Karpas-422 (cell line): Measurements from ENCODE around the gene C2orf78. TPM values are rescaled to one million over a fixed set of nuclear protein-coding genes. Genes with fewer than 3 reads are reported as not detected.
A peak's percentile ranks its signal among the peaks of the same experiment; 100 is the strongest.

Experiments
- DNase-seq: peaks from one replicate; pipeline ENCODE4 v3.0.0-alpha.2; 2015
- H2AFZ ChIP-seq: fragments of 200-600 bp; sonication (generic); 2 replicates; pipeline ENCODE4 v1.6.1; 2014; ENCODE audit warnings: antibody characterized with exemption, low read length, mixed read lengths
- H3K27ac ChIP-seq: fragments of 200-600 bp; sonication (generic); 2 replicates; pipeline ENCODE4 v1.5.1; 2014; ENCODE audit warnings: mild to moderate bottlenecking, low read length, moderate library complexity
- H3K27me3 ChIP-seq: fragments of 200-600 bp; sonication (generic); 2 replicates; pipeline ENCODE4 v1.6.1; 2014; ENCODE audit warnings: low read length, mixed read lengths
- H3K36me3 ChIP-seq: fragments of 200-600 bp; sonication (generic); 2 replicates; pipeline ENCODE4 v1.6.1; 2014; ENCODE audit warnings: low read length, mixed read lengths; ENCODE audit not compliant: insufficient read depth
- H3K4me1 ChIP-seq: fragments of 200-600 bp; sonication (generic); 2 replicates; pipeline ENCODE4 v1.6.1; 2014; ENCODE audit warnings: mild to moderate bottlenecking, low read length, mixed read lengths
- H3K4me2 ChIP-seq: fragments of 200-600 bp; sonication (generic); 2 replicates; pipeline ENCODE4 v1.6.1; 2014; ENCODE audit warnings: low read length, low read depth, mild to moderate bottlenecking; ENCODE audit not compliant: poor library complexity, severe bottlenecking
- H3K4me3 ChIP-seq: fragments of 200-600 bp; sonication (generic); 2 replicates; pipeline ENCODE4 v1.5.1; 2014; ENCODE audit warnings: mild to moderate bottlenecking, antibody characterized with exemption, low read length, mixed read lengths
- H3K79me2 ChIP-seq: fragments of 200-600 bp; sonication (generic); 2 replicates; pipeline ENCODE4 v1.6.1; 2014; ENCODE audit warnings: mild to moderate bottlenecking, low read length, mixed read lengths
- H3K9ac ChIP-seq: fragments of 200-600 bp; sonication (generic); 2 replicates; pipeline ENCODE4 v1.6.0; 2014; ENCODE audit warnings: low read length
- H3K9me2 ChIP-seq: fragments of 200-600 bp; sonication (generic), shearing (Covaris generic); replicated peaks from 2 replicates; pipeline ENCODE4 v1.6.0; 2014; ENCODE audit warnings: mild to moderate bottlenecking, low read length, moderate library complexity; ENCODE audit not compliant: insufficient read depth
- H3K9me3 ChIP-seq: fragments of 300-700, 200-600 bp; sonication (generic); 2 replicates; pipeline ENCODE4 v1.6.1; 2014; ENCODE audit warnings: low read length, mixed read lengths
- H4K20me1 ChIP-seq: fragments of 200-600 bp; sonication (generic); 2 replicates; pipeline ENCODE4 v1.6.1; 2014; ENCODE audit warnings: mild to moderate bottlenecking, antibody characterized with exemption, low read length, low read depth; ENCODE audit not compliant: insufficient read depth
- total RNA-seq: library from RNA; depleted of rRNA; stranded (reverse); fragments of >200 nt; shearing (Covaris generic); gene quantifications from 2 replicates; pipeline ENCODE4 v1.2.3, GENCODE V29; 2014; ENCODE audit warnings: low replicate concordance

C2orf78 gene
- total RNA-seq, 1 experiment from 2014 or later = not detected

DNA sequence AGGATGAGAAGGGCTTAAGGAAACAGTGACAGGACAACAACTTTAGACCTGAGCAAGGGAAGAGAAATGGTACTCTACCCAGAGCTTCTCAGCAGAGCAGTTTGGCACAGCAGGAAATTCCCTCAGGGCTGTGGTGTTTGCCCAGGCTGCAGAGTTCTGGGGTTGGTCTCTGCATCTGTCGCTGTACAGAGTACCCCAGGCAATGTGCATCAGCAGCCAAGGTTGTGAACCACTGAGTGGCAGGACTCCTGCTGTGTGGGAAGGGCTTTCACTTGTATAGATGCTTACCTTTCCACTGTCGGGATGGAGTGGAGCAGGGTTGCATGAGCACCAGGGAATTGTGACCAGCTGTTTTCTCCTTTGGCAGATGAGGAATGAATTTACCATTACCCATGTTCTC, 66.0 kb downstream of the C2orf78 start:
- peaks cover 64% of the 10 kb centered on the region for H3K36me3 ChIP-seq
- no peak overlapping the region for H3K9ac ChIP-seq
- no peak overlapping the region for H3K4me3 ChIP-seq

DNA sequence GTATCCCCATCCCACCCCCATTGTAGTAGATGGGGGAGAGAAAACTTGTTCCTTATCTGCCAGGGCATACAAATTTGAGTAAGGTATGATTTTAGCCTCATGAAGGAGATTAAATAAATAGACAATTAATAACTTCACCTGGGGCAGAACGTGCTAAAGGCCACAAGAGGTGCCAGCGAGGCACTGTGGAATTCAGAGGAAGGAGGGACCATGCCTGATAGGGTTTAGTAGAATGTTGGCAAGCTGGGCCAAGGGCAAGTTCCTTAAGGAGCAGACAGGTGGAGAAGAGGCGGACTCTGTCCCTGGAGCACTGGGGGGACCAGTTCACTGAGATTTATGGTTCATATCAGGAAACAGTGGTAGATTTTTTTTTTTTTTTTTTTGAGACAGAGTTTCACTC, 67.3 kb downstream of the C2orf78 start:
- no peak overlapping the region for H3K4me3 ChIP-seq
- no peak overlapping the region for H3K9ac ChIP-seq
- no peak overlapping the region for H2AFZ ChIP-seq
- peak; percentile 68 for DNase-seq
- H3K27ac ChIP-seq = no peak overlapping the region
- H3K4me1 ChIP-seq = peaks cover 17% of the 10 kb centered on the region
- H3K9me3 ChIP-seq = no peaks in the 10 kb centered on the region
- H4K20me1 ChIP-seq = no peaks in the 10 kb centered on the region
- H3K4me2 ChIP-seq = no peak overlapping the region
- peaks cover 68% of the 10 kb centered on the region for H3K36me3 ChIP-seq
- no peaks in the 10 kb centered on the region for H3K9me2 ChIP-seq
- H3K79me2 ChIP-seq = 0 out of 2 replicates have a peak, but pooled peaks cover 4% of the 10 kb centered on the region
- no peaks in the 10 kb centered on the region for H3K27me3 ChIP-seq

More for the DNA sequence above, 66.0 kb downstream of the C2orf78 start:
- Histone ChIP-seq H3K4me2 (no peak overlapping the region), H3K27me3 (no peaks in the 10 kb centered on the region), H4K20me1 (no peaks in the 10 kb centered on the region), H3K9me2 (no peaks in the 10 kb centered on the region), H3K9me3 (no peaks in the 10 kb centered on the region), H3K4me1 (peaks cover 17% of the 10 kb centered on the region), H2AFZ (no peak overlapping the region), H3K27ac (no peak overlapping the region), H3K79me2 (0 out of 2 replicates have a peak, but pooled peaks cover 4% of the 10 kb centered on the region)
- DNase-seq = no peak

GRCh38 chr2:73852020-73852419, 68.0 kb downstream of the C2orf78 start:
- Histone ChIP-seq H3K9me2 (no peaks in the 10 kb centered on the region), H3K27ac (no peak overlapping the region), H3K4me3 (no peak overlapping the region), H3K36me3 (peaks cover 74% of the 10 kb centered on the region), H2AFZ (no peak overlapping the region), H3K9me3 (no peaks in the 10 kb centered on the region), H4K20me1 (no peaks in the 10 kb centered on the region), H3K9ac (no peak overlapping the region), H3K79me2 (0 out of 2 replicates have a peak, but pooled peaks cover 4% of the 10 kb centered on the region), H3K4me2 (no peak overlapping the region), H3K27me3 (no peaks in the 10 kb centered on the region), H3K4me1 (peaks cover 15% of the 10 kb centered on the region)
- no peak for DNase-seq

- Histone ChIP-seq H3K4me2 (no peak overlapping the region), H3K9ac (no peak overlapping the region), H3K4me3 (no peak overlapping the region), H3K36me3 (peaks cover 61% of the 10 kb centered on the region), H3K4me1 (no peaks in the 10 kb centered on the region), H3K9me3 (no peaks in the 10 kb centered on the region), H3K27ac (no peak overlapping the region), H3K79me2 (no peaks in the 10 kb centered on the region), H3K27me3 (no peaks in the 10 kb centered on the region), H4K20me1 (no peaks in the 10 kb centered on the region), H3K9me2 (no peaks in the 10 kb centered on the region), H2AFZ (no peak overlapping the region)
- DNase-seq = no peak
These were observed 71.5 kb downstream of the C2orf78 start for GRCh38 chr2:73855526-73855925.

DNA sequence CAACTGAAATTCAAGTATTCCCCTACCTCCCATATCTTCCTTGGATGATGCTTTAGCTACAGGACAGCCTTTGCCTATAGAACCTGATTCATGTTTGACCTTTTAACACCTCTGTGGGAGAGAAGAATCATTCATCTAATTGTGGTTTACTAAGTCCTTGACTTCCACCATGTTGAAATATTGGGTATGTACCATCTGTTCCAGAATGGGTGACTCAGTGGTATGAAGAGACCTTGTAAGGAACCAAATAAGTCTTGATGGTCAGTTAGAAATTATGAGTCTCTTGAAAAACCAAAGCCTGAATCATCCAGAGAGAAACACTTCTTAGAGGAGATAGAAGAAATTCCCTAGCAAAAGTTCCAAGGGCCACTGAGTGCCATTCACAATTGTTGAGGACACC, 72.2 kb downstream of the C2orf78 start:
- no peak for DNase-seq
- Histone ChIP-seq H3K9me3 (no peaks in the 10 kb centered on the region), H3K4me3 (no peak overlapping the region), H3K36me3 (peaks cover 61% of the 10 kb centered on the region), H3K4me1 (no peaks in the 10 kb centered on the region), H3K27me3 (no peaks in the 10 kb centered on the region), H2AFZ (no peak overlapping the region), H3K9me2 (no peaks in the 10 kb centered on the region), H3K4me2 (no peak overlapping the region), H3K27ac (no peak overlapping the region), H4K20me1 (no peaks in the 10 kb centered on the region), H3K9ac (no peak overlapping the region), H3K79me2 (no peaks in the 10 kb centered on the region)

- Histone ChIP-seq H2AFZ (no peak overlapping the region), H4K20me1 (no peaks in the 10 kb centered on the region), H3K9ac (no peak overlapping the region), H3K4me2 (no peak overlapping the region), H3K79me2 (no peaks in the 10 kb centered on the region), H3K4me1 (no peaks in the 10 kb centered on the region), H3K9me3 (no peaks in the 10 kb centered on the region), H3K27ac (no peak overlapping the region), H3K9me2 (no peaks in the 10 kb centered on the region), H3K4me3 (no peak overlapping the region), H3K36me3 (peaks cover 60% of the 10 kb centered on the region), H3K27me3 (no peaks in the 10 kb centered on the region)
- DNase-seq = no peak
These were observed 76.0 kb downstream of the C2orf78 start for GRCh38 chr2:73859721-73860586.

DNA sequence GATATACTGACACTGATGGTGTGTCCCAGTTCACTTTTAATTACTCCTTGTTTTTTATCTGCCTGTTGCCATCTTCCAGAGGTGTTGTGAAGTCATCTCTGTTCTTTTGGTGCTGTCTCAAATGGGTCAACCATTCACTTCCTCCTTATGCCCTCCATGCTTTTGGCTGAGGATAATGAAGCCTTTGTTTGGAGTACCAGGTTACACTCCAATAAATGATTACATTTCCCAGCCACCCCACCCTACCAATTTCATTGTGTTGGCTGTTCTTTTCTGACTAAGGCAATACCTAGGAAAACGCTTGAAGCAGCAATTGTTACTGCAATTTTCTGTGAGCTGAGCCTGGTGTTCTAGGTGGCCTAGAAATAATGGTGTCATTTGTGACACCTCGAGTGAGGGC, 79.0 kb downstream of the C2orf78 start:
- Histone ChIP-seq H4K20me1 (no peaks in the 10 kb centered on the region), H3K79me2 (no peaks in the 10 kb centered on the region), H3K4me1 (no peaks in the 10 kb centered on the region), H3K36me3 (peaks cover 62% of the 10 kb centered on the region), H3K4me2 (no peak overlapping the region), H3K9me2 (no peaks in the 10 kb centered on the region), H2AFZ (no peak overlapping the region), H3K9me3 (no peaks in the 10 kb centered on the region), H3K27me3 (no peaks in the 10 kb centered on the region), H3K9ac (no peak overlapping the region), H3K27ac (no peak overlapping the region), H3K4me3 (no peak overlapping the region)
- DNase-seq = no peak
